ENCODE results near the gene FAM163A.
"Not testable (repeated sequence)": the region's sequence is repeated elsewhere in the genome, so short reads cannot be mapped to it uniquely, and the experiment has no call there.

FAM163A gene

DNA sequence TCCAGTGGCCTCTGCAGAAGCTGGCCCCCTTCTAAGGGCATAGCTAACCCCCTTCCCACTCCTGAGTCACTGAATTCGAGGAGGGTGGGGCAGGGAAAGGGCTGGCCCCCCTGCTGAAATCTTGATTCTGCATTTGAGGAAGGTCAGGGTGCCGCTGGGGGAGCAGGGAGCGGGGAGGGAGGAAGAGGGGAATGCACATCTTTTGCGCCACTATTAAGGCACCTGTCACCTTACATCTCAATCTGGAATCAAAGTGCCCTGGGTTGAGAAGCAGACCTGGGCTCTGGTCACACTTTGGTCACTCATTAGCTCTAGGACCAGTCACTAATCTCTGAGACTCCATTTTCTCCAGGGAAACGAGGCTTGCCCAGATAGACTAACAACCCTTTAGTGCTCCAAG is 72.5 kb downstream of the FAM163A start:
- DNase-seq (ENCODE audit: low read depth in 2 of 2): no peak

DNA sequence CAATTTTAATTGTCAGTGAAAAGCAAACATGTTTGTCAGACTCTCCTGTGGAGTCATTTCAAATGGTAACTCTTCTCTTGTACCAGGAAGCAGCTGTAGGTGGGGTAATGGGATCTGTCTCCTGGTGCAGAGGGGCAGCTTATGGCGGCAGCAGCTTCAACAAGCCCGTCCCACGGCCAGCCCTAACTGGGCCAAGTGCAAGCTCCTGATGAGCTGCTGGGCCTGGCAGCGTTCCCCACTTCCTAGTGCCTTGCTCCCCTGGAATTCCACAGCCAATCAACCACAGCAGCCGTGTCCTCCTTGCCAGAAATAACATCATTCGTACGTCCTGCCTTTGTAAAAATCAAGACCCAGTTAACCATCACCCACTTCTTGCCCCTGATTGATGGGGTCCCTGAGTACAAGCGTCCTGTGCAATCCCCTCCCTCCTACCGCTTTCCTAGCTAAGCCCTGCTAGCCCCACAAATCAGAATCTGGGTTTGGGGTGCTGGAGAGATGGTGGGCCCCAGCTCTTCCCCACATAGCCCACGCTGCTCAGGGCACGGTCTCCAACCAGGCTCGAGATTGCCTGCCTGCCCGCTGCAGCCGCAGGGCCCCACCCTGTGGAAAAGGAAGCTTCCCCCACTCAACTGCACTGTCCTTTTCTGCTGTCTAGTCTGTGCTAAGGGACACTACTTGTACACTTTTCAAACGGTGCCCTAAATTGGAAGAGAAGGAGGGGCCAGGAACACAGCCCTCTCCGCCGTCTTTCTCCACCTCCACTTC is 73.3 kb downstream of the FAM163A start:
- no peak for DNase-seq (ENCODE audit: low read depth in 2 of 2)

DNA sequence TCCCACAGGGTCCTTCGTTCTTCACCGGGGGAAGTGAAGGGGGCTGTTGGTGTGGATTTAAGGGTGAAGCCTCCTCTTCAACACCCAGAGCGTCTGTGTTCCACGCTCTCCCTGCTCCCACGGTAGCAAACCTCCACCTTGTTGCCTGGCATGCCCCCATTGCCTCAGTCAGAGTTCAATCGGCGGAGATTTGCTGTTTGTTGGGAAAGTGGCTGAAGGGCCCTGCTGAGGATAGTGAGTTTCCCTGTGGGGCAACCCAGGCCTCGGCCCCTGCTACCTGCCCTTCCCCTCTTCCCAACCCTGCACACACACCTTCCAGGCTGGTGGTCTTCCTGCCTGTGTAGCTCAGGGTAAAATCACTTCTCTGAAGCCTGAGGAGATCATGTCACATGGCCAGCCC is 74.0 kb downstream of the FAM163A start:
- no peak for DNase-seq (ENCODE audit: low read depth in 2 of 2)

DNA sequence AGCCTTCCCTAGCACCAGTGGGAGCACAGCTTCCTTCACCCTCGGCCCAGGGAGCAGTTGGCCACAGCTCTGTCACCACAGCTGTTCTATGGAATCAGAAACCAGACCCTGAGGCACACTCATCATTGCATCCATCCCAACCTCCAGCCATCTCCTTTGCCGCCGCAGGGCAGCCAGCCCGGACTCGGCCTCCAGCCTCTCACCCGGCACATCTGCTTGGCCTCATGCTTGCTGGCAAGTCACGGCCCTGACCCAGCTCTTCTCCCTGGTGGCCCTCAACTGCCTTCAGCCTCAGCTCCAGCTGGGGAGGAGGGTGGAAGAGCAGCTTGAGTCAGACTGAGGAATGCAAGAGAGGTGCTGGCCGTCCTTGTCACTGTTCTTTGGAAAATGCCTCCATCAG is 74.7 kb downstream of the FAM163A start:
- DNase-seq (ENCODE audit: low read depth in 2 of 2): no peak

DNA sequence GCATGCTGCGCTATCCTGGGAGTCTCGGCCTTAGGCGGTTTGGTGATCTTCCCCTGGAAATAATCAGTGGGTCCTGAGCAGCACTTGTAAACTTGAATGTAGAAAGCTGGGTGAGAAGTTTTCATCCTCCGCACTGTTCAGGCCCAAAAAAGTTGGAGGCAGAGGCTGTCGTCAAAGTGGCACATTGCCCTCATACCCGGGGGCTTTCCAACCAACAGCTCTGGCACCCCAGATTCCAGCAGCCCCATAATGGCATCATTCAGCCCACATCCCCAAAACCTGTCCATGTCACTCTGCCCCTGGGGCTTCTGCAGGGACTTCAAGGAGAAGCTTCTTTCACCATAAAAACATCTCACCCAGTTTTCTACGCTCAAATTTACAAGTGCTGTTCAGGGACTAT is 75.2 kb downstream of the FAM163A start:
- no peak for DNase-seq (ENCODE audit: low read depth in 2 of 2)

DNA sequence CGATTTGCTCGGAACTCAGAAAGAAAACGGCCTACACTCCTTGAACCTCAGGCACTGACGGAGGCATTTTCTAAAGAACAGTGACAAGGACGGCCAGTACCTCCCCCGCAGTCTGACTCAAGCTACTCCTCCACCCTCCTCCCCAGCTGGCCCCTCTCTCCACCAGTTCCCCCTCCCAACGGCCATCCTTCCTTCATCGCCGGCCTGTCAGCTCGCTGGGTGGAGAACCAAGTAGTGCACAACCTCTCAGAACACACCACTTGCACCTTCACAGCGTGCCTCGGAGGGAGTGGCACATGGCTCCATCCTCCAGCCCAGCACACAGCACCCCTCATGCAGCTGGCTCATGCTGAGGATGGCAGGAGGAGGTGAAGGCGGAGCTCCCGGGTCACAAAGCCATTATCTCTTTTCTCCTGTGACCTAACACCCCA is 75.7 kb downstream of the FAM163A start:
- DNase-seq (ENCODE audit: low read depth in 2 of 2): no peak

DNA sequence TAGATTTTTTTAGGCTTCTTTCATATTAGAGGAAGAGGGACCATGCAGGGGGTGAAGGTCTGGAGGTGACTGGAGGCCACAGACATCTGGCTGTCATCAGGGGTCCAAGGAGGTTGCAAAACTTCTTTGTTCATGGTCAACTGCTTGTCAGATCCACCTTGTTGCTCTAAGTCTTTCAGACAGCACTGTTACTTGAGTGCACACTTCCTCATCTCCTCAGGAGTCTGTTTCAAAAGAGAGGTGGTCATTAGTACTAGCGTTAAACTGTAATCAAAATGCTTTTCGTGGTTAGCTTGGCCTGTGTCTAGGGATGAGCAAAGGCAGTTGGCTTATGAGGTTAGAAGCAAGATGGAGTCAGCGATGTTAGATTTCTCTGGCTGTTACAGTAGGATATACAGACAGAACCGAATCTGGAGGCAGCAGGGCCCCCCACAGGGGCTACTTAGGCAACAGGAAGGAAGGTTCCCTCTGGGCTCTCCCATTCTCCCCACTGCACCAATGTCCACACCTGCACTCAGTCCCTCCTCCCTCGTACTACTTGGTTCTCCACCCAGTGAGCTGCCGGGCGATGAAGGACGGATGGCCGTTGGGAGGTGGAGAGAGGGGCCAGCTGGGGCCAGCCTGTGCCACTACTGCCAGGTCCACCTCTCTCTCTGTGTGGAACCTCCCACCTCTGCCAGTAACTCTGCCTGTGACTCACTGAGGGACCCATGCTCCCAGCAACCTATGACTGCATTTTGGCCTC is 77.3 kb downstream of the FAM163A start:
- DNase-seq (ENCODE audit: low read depth in 2 of 2): no peak

DNA sequence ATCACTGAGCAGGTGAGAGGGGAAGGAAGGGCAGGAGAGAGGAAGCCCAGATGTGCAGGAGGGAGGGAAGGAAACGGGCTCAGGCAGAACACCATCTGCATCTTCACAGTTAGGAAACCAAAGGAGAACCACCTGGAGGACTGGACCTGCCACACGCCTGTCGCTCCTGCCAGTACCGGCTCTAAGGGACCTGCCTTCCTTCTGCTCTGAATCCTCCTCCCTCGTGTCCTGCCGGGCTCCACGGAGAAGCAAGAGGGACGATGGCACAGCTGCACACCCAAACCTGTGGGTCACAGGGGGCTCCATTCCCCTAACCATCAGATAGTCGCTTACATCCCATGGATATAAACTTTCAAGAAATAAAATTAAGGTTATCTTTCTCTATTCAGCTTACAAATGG is 78.4 kb downstream of the FAM163A start:
- no peak for DNase-seq (ENCODE audit: low read depth in 2 of 2)

DNA sequence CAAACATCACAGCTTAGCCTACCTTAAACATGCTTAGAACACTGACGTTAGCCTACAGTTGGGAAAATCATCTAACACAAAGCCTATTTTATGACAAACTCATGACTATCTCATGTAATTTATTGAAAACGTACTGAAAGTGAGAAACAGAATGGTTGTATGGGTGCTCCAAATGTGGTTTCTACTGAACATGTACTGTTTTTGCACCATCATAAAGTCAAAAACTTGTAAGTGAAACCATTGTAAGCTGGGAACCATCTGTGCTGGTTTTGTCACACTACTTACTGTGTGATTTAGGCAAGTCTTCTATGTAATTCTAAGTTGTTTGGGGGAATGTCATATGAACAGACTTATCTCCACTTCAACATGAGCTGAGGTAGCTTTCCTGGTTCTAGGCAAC is 79.0 kb downstream of the FAM163A start:
- DNase-seq (ENCODE audit: low read depth in 2 of 2): no peak

DNA sequence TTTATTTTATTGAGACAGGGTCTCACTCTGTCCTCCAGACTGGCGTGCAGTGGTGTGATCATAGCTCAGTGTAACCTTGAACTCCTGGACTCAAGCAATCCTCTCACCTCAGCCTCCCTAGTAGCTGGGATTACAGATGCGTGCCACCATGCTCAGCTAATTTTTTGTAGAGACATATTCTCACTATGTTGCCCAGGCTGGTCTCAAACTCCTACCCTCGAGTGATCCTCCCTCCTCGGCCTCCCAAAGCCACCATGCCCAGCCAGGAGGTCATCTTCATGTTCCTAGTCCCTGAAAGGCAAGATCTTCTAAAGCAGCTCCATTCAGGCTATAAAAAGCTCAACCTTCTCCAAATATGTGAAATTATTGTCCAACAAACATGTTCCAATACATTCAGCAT is 80.6 kb downstream of the FAM163A start:
- no peak for DNase-seq (ENCODE audit: low read depth in 2 of 2)

DNA sequence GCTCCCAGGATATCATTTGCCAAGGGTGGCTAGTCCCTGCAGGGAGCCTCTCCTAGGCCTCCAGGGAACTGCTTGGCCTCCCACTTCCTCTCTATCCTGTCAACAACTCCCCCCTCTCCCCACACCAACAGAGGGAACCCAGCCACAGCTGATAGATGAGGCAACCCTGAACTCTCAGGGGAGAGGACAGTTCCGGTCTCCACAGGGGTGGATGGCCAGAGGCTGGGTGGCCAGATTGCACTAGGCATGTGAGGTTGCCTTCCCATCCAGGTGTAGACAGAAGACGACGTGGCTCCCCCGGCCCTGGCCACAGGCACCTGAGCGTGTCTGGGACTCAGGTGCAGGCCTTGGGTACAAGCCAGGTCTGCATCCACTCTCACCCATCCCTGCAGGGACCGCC is 81.2 kb downstream of the FAM163A start:
- no peak for DNase-seq (ENCODE audit: low read depth in 2 of 2)

DNA sequence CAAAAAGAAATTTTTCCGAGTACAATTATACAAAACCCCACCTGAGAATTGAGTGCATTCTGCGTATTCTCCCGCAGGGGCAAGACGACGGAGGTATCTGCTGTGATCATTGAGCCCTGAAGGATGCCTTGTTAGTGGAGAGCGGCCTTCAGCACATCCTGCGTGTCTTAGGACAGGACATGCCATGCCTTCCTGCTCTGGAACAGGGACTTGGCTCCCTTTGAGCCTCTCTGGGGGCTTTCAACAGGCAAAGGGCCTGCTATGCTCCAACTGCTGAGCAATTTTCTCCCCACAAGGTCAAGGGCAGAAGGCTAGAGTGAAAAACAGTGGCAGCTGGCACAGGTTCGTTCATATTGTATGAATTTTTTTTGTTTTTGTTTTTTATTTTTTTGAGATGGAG is 82.1 kb downstream of the FAM163A start:
- no peak for DNase-seq (ENCODE audit: low read depth in 2 of 2)

DNA sequence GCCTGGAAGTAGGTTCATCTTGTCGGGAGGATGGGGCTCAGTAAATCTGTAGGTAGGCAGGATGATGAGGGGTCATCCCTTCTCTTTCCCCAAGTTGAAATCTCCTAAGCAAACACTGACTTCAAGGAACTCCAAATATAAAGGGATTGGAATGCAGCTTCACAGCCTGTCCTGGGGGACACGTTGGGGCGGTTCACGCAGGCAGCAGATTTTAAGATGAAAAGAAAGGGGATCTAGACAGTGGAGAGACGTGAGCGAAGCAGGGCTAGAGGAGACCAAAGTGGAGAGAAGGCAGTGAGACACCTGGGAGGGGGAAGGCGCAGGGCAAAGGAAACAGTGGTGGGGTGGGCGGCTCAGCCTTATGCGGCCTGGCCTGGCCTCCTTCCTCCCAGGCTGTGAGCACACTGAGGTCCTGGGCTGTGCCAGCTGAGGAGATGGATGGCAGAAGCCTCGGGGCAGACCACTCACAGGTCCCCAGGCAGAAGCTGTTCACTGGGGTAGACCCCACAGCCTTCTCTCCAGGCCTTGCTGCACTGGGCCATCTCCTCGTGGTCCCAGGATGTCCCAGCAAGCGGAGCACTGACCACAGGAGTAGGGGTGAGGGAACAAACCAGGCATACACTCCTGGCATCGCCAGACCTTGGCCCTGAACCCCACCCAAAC is 82.8 kb downstream of the FAM163A start:
- DNase-seq (ENCODE audit: low read depth in 2 of 2): no peak

DNA sequence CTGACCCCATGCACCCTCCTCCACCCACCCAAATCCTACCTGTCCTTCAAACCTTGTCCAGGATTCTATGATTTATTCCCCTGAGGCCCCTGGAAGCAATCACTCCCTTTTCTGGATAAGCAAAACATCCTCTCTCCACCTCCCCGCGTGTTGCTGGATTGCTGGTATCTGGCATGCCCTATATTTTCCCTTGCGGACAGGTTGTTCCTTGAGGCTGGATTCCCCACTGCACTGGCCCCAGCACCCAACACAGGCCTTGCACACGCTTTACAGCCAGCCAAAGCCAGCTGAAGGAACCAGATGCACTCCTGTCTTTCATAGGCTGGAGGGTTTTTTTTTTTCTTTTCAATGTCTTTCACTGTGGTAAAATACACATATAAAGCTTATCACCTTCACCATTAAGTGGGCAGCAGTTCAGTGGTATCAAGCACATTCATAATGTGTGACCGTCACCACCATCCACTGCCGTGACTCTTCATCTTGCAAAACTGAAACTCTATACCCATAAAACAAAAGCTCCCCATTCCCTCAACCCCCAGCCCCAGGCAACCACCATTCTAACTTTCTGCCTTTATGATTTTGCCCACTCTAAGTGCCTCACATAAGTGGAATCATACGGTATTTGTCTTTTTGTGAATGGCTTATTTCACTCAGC is 83.7 kb downstream of the FAM163A start:
- DNase-seq (ENCODE audit: low read depth in 2 of 2): no peak

DNA sequence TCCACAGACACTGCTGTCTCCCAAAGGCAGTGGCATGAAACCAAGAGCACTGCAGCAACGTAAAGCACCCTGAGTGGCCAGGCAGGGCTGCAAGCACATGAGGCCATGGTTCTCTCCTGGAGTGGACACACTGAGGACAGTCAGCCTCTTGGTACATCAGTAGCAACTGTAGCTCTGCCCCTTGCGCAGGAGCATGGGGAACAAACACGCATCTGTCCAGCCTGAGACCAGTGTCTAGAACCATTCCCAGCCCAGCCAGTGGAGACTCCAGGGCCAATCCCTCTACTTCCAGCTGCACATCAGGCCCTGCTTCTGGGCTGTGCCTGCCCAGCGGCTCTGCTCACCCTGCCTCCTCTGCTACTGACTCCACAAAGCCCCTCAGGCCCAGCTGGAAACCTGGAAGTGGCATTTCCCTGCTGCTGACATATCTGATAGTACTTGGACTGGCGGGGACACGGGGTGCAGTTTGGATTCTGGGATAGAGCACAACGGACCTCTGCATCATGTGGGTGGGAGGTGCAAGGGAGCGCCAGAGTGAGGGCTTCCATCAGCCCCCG is 85.5 kb downstream of the FAM163A start:
- no peak for DNase-seq (ENCODE audit: low read depth in 2 of 2)

DNA sequence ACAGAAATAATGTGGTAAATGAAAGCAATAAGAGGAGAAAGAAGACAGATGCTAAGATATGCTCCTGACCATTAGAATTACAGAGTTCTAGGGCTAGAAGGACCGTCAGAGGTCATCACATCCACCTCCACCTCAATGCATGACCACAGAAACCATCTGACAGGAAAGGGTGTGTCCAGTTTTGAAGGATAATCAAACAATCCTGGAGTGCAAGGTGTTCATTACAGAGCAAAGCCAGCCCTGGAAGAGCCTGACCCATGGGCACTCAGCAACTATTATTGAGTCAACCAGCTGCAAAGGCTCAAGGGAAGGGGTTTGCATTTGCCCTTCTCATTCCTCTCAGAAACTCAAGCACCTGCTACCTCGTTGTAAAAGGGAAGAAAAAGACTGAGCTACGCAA is 88.1 kb downstream of the FAM163A start:
- DNase-seq (ENCODE audit: low read depth in 2 of 2): no peak

DNA sequence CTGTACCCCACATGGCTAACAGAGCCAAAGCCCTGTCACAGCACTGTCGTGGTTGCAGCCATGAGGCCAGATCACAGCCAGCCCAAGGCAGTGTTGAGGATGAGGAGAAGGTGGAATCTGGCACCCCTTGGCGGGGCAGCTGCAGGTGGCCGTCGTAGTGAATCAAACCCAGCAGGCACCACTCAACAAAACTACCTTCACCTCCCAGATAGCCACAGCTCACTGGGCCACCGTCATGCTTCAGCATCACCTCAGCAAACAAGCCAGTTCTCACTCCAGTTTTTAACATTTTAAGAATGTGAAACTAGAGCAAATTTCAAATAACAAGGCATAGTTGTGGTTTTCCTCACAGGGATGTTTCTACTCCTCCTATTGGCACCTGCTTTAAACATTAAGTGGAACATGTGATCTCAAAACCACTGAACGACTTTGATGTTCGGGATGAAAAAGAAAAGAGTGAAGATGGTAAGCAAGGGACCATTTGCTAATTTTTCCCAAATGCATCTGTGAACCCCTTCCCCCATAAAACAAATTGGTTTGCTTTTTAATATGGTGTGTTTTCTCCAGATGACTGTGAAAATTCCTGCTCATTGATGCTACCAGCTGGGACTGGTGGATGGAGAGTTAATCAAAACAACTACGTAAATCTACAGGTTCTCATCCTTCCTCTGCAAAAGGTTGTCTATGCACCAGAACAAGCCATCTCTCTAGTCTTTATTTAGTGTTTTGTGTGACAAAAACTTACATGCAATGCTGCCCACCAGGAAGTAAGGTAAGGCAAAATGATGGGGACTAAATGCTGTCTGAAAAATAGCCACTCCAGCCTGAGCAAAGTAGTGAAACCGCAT is 89.0 kb downstream of the FAM163A start:
- DNase-seq (ENCODE audit: low read depth in 2 of 2): no peak

DNA sequence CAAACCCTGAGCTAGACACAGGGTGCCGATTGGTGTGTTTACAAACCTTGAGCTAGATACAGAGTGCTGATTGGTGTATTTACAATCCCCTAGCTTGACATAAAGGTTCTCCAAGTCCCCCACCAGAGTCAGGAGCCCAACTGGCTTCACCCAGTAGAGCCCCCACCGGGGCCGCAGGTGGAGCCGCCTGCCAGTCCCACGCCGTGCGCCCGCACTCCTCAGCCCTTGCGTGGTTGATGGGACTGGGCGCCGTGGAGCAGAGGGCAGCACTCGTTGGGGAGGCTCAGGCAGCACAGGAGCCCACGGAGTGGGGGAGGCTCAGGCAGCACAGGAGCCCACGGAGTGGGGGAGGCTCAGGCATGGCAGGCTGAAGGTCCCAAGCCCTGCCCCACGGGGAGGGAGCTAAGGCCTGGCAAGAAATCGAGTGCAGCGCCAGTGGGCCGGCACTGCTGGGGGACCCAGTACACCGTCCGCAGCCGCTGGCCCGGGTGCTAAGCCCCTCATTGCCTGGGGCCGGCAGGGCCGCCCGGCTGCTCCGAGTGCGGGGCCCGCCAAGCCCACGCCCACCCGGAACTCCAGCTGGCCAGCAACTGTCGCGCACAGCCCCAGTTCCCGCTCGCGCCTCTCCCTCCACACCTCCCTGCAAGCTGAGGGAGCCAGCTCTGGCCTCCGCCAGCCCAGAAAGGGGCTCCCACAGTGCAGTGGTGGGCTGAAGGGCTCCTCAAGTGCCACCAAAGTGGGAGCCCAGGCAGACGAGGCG is 93.8 kb downstream of the FAM163A start:
- not testable (repeated sequence) for DNase-seq (ENCODE audit: low read depth in 2 of 2)

DNA sequence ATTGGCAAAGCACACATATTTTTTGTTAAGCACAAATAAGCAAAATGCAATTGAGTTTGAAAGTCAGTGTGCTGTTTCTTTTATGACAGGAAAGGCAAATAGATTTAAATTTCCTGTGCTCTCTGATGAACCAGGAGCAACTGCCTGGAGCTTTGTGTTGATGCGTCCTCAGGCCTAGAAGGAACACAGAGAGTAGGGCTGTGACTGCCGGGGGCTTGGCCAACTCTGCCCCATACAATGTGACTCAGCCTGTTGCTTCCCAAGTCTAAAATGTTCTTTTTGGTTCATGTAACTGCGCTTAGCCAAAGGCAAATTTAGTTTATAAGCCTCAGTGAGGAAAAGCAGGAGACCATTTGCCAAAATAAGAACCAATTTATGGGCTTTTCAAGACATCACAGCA is 97.0 kb downstream of the FAM163A start:
- DNase-seq (ENCODE audit: low read depth in 2 of 2): no peak

DNA sequence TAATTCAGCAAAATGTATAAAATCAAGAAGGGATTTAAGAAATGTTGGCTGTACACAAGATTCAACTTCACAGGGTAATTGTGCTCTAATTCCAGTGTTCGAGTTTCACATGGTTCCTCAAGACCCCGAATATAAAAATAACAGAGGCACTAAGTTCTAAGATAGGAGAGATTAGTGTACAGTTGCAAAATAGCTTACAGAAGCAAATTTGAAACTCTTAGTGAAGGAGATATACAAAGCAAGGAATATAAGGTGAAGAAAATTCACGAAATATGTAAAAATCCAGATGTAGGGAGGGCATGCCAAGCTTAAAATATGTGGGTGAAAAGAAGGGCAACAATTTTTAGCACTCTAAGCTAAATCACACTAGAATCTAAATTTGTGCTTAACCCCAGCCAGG is 105.1 kb downstream of the FAM163A start:
- no peak for DNase-seq (ENCODE audit: low read depth in 2 of 2)
